GM19455 (cell line): ENCODE measurements around the gene GNAQ.
"Not testable (repeated sequence)": the region's sequence is repeated elsewhere in the genome, so short reads cannot be mapped to it uniquely, and the experiment has no call there.

Source experiments
- ATAC-seq: cut with Tn5 transposase; IDR thresholded peaks from one replicate; pipeline ENCODE4 v1.9.1; 2021; ENCODE audit not compliant: unreplicated experiment

GNAQ gene

DNA sequence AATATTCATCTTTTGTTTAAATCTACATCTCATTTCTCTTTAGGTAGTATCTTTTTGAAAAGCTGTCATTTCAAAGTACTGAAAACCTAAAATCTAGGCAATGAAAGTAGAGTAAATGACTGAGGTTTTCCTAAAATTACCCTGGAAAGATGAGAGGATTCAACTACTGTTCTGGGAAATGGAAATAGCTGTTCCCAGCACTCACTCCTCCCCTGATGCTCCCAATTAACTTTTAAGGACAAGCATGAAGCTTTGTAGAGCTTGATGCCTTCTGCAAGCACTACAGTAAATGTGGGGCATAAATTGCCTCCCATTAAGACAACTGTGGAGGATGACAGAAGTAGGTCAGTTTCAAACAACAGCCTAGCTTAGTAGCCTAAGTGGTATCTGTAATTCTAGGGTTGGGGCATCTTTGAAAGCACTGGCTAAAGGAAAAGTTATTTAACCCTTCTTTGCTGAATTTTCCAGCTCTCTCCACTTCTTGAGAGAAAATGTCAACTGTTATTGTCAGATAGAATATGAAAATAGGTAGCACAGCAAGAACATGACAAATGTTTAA, 283.3 kb downstream of the GNAQ start:
- no peak for ATAC-seq

- no peak for ATAC-seq
These were observed 284.4 kb downstream of the GNAQ start for GRCh38 chr9:77747163-77747562.

GRCh38 chr9:77744841-77745430, 286.7 kb downstream of the GNAQ start:
- no peak for ATAC-seq

DNA sequence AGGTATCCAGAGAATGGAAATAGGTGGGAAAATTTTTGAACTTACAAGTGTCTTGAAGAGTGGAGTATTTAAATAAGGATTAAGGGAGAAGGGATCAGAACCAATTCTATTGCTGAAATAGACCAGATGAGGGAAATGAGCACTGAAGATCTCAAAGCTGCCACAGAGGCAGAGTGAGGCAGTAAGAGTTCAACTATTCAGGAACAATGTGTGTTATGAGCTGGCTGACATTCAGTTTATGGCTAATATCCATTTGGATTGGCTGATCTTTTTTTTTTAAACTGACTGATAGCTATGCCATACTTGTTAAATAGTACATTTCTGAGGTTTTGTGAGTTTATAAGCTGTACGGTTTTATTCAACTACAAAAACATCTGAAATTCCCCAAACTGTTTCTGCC, 288.2 kb downstream of the GNAQ start:
- no peak for ATAC-seq

DNA sequence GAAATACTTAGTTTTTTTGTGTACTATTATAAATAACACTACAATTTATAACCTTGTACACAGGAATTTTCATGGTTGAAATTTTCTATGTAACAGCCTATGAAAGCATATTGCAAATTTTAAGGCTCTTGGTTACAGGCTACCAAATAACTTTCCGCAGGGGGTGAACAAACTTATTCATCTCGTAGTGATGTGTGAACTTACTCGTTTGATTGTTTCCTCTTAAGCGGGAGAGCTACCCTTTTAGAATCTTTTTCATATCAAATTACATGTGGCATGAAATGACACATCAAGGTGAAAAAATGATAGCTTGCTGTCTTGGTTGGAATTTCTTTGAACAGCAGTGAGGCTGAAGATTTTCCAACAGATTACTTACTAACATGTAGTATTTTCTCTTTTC, 292.7 kb downstream of the GNAQ start:
- no peak for ATAC-seq

DNA sequence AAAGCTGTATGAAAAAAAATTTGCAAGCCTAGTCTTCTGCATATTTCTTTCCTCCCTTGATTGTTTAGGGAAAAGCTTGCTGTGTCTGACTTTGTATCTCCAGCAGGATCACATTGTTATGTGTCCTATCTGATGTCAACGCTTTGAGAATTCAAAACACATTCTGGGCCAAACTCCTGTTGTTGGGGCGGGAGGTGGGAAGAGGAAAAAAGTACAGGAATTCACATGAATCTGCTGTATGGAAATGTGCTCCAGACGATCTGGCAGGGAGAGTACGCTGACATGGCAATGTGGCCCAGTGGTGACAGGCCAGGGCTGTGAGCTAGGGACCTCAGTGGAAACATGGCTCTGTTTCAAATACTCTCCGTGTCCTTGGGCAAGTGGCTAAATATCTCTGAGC, 296.1 kb downstream of the GNAQ start:
- ATAC-seq: no peak

- ATAC-seq: no peak
These were observed 299.7 kb downstream of the GNAQ start for GRCh38 chr9:77731930-77732329.

DNA sequence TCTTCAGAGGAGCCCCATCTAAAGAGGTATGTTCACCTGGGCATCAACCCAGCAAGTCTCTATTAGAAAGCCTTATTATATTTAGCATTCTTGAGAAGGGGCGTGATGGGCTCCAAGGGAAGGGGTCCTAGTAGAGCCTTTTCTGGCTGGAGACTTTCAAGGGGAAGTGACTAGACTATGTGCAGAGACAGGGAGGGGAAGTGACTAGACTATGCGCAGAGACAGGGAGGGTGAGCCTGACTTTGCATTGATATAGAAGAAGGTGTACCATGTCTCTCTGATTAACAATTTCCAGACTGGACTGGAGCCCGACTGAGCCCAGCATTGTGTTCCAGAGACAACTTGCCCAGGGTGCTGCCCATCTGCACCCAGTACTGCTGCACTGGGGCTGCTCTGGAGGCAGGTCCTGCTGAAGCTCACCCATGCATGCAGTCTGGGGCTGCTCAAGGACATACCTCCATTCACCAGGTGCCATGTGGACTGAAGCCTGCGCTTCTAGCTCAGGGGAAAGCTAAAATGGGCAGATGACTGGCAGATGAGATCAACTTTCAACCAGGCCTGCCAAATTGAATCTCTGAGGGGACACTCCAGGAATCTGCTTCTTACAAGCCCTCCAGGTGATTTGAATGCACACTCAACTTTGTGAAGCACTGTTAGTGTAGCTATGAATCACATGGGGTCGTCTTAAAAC, 300.5 kb downstream of the GNAQ start:
- ATAC-seq: no peak

DNA sequence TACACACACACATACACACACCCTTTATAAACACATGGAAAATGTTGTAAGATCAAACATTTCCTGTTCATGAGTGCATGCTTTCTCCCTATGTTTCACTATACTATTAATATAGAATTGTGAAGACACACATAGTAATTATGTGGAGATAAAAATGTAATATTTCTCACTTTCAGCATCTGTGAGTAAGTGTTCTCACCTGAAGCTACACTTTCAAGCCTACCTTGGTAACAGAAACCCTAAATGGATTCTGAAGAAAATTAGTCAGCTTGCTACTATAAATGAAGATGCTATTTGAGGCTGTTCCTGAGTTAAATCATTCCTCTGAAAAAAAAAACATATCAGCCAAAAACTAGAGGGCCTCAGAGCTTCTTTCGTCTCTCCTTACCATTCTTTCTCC, 302.4 kb downstream of the GNAQ start:
- ATAC-seq: no peak

GRCh38 chr9:77726814-77727213, 304.8 kb downstream of the GNAQ start:
- ATAC-seq: no peak

GRCh38 chr9:77726289-77726688, 305.3 kb downstream of the GNAQ start:
- ATAC-seq: no peak

DNA sequence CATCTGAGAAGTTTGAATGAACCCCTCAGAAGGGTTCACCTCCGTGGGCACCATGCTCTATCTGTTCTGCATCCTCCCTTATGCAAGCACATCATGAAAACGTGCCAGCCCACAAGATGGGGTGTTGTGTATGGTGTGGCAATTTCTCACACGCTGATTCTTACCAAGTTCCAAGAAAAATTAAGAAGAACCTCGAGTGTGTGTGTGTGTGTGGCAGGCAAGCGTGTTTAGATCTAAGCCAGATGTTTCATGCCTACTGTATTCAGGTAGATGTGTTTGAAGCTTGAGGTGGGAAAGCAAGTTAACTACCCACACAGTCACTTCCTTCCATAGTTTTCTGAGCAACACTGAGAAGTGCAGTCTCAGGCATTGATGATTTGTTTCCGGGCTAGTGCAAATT, 305.8 kb downstream of the GNAQ start:
- no peak for ATAC-seq

DNA sequence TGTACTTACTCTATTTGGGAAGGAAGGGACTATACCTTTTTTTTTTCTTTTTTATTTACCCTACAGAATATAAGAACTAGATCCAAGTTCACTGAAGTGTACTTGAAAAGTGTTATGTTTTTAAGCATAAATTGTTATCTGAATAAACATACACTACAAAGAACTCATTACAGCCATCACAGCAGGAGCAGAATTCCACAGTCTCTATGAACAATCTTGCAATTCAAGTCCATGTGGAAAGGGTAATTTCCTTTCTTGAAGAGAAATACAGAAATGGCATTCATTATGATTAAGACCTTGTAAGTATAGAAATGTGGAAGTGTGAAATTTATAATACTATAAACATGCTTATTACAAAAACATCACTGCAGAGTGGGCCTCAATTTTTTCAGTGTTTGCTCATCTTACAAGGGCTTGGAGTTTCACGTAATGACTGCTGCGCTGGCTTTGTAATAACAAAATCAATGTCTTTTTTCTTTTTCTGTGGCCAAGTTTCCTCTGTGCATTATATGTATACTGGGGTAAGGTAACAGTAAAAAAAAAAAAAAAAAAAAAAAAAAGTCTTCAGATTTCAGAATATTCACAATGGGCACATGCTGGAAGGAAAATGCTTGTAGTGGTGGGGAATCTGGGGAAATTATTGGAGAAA, 306.4 kb downstream of the GNAQ start:
- ATAC-seq: no peak

- ATAC-seq: not testable (repeated sequence)
These were observed 310.5 kb downstream of the GNAQ start for GRCh38 chr9:77721156-77721555.

GRCh38 chr9:77719321-77719720, 312.3 kb downstream of the GNAQ start:
- no peak for ATAC-seq

- ATAC-seq: not testable (repeated sequence)
These were observed 313.3 kb downstream of the GNAQ start for GRCh38 chr9:77718298-77718640.

GRCh38 chr9:77717608-77718297, 313.9 kb downstream of the GNAQ start:
- not testable (repeated sequence) for ATAC-seq

GRCh38 chr9:77714077-77714549, 317.5 kb downstream of the GNAQ start:
- ATAC-seq: no peak

- no peak for ATAC-seq
These were observed 319.0 kb downstream of the GNAQ start for GRCh38 chr9:77712533-77713130.

- ATAC-seq: no peak
These were observed 320.5 kb downstream of the GNAQ start for GRCh38 chr9:77710965-77711648.

DNA sequence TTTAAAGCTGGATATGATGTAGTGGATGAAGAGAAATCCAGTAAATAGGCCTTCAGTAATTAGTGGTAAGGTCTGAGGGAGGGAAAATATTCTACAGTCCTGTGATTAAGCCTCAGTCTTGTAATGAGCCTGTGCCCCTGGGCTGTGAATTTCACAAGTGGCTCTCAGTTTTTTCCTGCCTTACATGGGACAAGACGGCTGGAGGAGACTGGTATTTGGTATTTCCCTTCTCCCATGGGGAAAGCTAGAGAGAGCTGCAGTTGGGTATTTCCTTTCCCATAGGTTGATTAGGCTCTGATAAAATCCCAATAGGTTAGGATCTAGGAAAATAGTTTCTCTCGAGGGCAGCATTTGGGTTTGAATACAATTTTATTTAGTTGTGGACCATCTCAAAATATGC, 321.3 kb downstream of the GNAQ start:
- no peak for ATAC-seq
